ENCODE results near the gene ABR. TPM values are rescaled to one million over a fixed set of nuclear protein-coding genes. Genes with fewer than 3 reads are reported as not detected.
"Not testable (repeated sequence)": the region's sequence is repeated elsewhere in the genome, so short reads cannot be mapped to it uniquely, and the experiment has no call there.

Gene ABR
- total RNA-seq, 1 experiment from 2014 or later = 85.2 TPM

DNA sequence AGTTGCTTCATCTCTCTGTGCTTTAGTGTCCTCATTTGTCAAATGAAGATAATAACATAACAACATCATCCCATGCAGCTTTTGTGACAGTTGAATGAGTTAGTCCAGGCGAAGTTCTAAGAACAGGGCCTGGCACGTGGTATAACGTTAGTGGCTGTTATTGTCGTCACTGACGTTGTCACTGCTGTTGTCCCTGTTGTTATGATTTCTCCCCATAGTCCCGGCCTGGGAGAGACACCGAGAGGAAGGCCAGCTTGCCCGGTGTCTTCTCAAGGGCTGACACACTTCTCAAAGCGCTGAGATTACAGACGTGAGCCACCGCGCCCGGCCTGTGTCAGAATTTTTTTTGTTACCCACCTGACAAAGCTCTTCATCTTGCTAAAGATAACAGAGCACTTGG is 29.9 kb downstream of the ABR start:
- no peak for DNase-seq (ENCODE audit: low spot score)

DNA sequence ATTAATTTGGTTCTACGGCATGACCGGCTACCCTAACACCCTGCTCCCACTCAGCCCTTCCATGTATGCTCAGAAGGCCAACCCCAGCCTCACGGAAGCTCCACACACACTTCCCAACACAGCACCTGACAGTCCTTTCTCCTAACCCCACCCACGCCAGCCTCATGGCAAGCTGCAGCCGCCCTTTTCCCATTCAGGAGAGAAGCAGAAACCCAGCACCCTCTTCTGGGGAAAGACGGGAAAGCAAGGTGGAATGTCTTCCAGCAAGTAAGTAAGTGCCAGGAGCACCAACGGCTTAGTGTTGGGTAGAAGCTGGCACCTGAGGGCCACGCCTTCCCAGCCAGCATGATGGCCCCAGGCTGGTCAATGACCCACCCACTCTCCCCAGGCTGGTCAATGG is 32.1 kb downstream of the ABR start:
- DNase-seq (ENCODE audit: low spot score) = peak; percentile 74

DNA sequence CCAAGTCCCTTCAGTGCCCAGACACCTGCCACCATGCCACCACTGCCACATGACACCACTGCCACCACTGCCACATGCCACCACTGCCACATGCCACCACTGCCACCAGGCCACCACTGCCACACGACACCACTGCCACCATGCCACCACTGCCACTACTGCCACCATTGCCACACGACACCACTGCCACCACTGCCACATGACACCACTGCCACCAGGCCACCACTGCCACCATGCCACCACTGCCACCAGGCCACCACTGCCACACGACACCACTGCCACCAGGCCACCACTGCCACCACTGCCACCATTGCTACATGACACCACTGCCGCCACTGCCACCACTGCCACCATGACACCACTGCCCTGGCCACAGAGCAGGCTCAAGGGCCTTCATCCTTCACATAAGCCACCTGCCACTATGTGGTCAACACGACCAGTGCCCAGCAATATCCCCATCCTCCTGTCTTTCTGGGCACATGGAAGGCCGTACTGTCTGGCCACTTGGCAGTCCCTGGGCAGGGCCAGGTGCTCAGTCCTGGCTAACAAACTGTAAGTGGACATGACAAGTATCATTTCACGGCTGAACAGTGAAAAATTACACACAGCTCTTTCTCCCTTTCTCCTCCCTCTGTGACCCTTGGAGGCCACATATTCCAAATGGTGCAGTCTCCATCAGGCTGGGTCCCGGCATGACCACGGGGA is 33.1 kb downstream of the ABR start:
- DNase-seq (ENCODE audit: low spot score) = no peak

DNA sequence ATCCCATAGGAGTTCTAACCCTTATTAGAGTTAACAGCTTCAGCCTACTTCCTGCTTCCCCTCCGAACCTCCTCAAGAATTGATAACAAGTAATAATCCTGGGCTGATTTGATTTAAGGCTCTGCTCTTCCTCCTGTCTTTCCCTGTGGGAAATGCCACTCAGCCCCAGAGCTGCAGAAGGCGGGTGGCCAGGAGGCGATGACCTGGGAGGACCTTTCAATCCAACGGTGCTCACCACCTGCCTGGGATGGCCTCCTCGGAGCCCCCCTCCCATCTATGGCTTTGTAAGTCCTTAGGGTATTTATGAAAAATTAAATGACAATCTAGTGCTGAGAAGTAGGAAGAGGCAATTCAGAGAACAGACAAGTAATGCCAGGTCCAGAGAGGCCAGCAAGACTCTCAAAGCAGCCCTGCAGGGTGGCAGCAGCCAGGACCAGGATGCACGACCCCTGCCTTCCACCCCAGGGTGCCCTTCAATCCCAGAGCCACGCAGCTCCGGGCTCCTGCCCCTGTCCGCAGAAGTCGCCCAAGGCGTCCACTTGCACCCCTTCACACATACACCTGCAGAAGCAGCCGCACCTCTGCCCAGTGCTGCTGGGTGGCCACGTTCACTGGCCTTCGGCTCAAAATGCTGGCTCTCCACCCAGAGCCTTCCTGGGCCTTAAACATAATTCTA is 34.3 kb downstream of the ABR start:
- no peak for DNase-seq (ENCODE audit: low spot score)

DNA sequence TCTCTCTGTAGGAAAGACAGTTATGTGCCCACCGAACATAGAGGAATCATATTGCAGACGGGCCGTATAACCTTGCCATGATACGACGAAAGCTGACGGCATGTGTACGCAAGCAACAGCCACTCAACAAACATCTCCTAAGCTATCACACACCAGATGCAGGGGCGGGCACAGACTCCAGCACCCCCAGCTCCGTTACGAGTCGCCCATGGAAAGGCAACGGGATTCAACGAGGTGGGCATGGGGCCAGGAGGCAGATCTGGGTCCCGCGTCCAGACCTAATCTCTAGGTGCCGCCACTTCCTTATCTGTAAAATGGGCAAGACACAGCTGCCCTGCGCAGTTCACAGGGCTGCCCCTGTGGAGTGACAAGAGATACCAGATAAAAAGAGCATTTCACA is 35.6 kb downstream of the ABR start:
- no peak for DNase-seq (ENCODE audit: low spot score)

DNA sequence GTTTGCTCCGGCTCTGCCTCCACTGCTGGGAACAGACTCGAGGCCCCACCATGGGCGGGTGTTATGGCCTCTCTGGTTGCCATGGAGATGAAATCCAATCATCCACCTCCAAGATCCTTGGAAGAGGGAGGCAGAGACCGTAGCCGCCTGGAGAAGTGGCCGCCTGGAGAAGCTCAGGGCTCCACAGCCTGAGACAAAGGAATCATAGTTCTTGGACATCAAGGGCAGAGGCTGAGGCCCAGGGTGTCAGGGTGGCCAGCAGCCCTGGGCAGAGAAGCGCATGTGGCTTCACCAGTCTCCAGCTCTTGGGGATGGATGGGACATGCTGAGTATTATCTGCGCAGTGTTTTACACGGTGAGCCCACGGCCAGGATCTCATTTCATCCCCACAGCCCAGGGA is 36.2 kb downstream of the ABR start:
- no peak for DNase-seq (ENCODE audit: low spot score)

DNA sequence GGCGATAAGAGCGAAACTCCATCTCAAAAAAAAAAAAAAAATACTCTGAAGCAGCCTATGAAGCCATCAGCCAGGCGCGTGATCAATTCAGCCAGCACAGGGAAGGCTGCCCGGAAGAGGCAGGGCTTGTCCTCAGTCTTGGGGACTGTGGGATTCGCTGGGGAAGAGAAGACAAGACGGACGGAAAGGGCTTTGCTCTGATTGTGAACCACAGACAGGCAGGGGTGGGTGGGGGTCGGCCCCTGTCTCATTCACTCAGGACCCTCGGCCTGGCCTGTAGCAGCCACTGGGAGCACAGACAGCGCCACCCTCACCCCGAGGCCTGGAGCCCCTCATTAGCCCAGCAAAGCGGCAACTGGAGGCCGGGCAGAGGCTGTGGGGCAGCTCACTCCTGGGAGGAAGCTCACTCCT is 37.2 kb downstream of the ABR start:
- DNase-seq (ENCODE audit: low spot score) = no peak

DNA sequence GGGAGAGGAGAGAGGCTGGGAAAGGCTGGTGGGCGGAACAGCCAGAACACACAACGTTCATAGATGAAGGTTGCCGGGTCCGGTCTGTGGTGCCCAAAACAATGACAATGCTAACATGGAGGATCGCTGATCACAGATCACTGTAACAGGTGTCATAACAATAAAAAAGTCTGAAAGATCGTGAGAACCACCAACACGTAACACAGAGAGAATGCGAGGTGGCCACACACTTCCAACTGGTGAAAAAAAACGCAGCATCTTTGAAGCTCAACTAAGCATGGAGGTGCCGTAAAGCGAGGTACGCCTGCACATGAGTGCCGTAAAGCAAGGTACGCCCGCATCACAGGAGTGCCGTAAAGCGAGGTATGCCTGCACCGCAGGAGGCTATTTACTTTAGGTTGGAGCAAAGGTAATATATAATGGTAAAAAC is 42.3 kb downstream of the ABR start:
- DNase-seq (ENCODE audit: low spot score) = peak; percentile 76

DNA sequence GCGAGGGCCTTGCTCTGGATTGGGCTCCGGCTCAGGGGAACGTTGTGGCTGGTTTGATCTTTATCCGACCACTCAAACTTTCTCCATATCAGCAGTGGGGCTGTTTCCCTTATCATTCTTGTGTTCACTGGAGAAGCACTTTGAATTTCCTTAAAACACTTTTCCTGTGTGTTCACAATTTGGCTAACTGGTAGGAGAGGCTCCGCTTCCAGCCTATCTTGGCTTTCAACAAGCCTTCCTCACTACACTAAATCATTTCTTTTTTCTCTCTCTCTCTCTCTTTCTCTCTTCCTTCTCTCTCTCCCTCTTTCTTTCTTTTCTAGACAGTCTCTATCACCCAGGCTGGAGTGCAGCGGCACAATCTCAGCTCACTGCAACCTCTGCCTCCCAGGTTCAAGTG is 43.0 kb downstream of the ABR start:
- no peak for DNase-seq (ENCODE audit: low spot score)

DNA sequence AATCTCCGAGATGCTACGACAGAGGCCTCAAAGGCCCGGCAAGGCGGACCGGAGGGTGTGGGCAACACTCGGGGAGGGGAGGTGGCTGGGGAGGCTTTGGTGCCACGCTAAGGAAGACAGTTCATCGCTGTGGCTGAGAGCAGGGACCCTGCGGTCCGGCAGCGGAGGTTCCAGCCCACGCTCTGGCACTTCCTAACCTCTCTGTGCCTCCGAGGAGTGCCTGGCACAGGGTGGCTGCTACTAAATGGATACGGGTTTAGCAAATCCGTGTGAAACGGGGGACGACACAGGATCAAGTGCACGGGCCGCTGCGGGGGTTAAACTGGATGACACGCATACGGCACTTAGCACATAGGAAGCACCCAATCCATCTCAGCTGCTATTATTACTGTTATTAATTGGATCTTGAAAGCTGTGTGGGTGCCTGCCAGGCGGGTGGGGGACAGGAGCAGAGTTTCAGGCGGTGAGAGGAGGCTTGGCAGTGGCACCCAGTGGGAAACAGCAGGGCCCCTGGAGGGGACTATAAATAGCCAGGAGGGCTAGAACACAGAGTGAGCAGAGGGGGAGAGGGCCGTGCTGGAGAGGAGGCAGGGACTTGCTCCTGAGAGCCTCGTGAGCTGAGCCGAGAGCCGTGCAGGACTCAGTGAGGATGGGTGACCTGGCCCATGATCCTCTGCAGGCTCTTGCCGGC is 45.0 kb downstream of the ABR start:
- DNase-seq (ENCODE audit: low spot score) = no peak

DNA sequence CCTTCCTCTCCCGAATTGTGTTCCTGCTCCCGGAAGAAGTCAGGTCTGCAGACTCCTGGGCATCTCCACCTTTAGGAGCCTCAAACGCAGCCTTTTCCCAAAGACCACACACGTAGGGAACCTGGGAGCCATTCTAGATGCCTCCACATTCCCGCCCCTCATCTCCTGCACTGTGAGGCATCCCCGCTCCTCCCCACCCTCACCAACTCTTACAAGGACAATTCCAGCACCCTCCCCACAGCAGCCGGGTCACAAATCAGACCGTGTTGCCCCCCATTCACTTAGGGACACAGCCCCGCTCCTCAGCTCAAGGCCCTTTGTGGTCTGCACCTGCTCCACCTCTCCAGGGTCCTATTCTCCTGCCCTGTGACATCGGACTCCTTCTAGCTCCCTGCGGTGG is 49.6 kb downstream of the ABR start:
- no peak for DNase-seq (ENCODE audit: low spot score)

DNA sequence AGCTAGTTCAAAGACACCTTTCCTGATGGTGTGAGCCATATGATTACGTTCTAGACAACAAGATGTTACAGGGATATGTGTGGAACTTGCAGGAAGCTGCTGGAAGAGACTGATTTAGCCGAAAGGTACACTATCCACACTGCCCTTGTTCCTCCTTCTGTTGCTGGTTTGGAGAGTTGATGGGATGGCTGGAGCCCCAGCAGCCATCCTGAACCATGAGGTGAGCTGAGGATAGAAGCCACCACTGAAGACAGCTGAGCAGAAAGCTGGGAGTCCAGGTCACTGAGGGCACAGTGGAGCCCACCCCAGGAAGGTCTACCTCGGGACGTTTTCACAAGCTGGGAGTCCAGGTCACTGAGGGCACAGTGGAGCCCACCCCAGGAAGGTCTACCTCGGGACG is 51.3 kb downstream of the ABR start:
- DNase-seq (ENCODE audit: low spot score) = not testable (repeated sequence)

DNA sequence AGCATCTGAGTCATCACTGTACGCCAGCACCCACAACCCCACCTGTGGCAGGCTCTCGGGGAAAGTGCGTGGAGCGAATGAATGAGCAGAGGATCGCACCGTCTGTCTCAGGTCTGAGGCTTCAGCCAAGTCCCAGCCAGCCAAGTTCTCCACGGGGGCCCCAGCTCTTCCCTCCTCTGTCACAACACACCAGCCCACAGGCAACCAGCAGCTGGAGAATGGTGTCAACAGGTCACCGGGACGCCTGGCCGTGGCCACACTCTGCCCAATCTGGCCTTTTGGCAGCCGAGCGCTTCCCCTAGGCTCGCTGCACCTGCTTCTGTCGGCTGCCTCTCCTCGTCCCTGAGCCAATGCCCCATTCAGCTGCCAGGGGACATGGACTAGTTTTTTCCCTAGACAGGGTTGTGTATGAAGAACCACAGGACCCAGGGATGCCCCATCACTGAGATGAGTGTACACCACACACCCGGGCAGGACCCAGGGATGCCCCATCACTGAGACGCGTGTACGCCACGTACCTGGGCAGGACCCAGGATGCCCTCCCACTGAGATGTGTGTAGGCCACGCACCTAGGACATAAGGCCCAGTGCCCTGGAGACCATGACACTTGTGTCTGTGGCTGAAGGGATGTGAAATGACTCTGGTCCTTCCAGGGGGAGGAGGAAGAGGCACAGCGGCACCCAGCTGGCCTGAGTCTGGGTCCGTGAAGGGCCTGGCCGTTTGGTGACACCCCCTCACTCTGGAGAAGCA is 52.8 kb downstream of the ABR start:
- DNase-seq (ENCODE audit: low spot score) = no peak

DNA sequence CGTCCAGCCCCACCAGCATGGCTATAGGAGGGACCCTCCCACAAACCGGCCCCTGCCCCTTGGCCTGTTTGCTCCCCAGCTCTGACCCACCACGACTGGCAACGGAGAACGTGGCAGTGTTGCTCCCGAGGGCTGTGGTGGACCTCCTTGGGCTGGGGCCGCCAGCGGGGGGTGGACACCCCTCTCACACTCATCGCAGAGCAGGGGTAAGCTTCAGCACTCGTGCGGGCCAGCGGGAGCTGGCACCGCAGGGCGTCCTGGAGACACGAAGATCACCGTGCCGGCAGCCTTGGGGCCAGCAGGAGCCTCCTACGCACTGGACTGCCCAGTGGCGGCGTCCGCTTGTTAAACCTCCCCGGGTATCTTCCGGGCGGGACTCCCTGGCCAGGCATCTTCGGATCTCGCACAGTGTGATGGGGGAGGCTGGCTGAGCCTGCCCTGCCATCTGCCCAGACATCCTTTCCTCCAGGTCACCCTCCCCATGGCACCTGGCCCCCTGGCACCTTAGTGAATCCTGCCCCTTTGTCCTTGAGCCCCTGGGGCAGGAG is 53.5 kb downstream of the ABR start:
- no peak for DNase-seq (ENCODE audit: low spot score)

DNA sequence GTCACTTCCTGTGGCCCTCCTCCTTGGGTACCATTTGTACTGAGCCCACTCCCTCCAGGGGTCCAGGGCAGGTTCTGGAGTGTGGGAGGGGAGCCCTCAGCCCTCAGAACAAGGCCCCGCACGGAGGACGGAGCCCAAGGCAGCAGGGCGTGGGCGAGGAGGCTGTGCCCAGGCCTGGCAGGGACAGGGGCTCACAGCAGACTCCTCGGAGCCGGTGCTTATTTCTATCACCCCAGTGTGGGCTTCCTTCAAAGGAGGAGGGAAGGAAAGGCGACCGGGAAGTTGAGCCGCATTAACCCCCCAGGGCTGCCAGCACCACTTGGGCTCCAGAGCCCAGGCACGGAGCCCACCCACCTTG is 54.0 kb downstream of the ABR start:
- DNase-seq (ENCODE audit: low spot score) = no peak

DNA sequence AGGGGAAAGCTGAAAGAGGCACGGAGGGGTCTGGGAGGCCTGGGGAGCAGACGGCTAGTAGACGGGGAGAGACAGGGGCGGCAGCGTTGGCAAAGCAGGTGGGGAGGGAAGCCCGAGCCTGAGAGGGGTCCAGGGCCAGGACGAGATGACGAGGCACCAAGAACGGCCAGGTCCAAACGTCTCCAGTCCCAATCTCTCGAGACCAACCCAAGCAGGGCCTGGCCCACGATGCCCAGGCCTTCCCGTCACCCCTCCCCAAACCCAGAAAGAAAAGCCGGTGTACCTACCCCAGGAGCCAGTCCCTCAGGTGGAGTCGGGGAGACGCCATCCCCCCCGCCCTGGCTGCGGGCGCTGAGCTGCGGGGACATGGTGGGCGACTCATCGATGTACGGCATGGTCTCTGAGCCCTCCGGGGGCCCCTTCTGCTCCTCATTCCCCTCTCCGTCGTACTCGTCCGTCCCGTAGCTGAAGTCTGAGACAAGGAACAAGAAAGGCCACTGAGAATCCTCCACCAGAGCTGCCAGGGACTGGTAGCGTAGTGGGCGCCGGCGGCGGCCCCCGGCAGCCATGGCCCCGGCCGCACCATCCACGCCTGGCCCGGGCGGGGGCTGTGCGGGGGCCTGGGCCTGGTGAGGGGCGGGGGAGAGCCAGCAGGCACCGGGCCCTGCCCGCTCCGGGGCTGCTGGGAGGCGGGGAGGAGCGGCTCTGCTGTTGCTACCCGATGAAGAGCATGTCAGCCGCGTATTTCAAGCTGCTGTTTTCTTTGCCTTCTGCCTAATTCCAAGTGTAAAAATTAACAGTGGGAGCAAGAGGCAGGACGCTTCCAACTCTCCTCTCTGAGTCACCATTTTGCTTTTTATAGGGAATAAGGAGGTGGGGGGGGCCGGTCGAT is 54.6 kb downstream of the ABR start:
- DNase-seq (ENCODE audit: low spot score) = no peak

DNA sequence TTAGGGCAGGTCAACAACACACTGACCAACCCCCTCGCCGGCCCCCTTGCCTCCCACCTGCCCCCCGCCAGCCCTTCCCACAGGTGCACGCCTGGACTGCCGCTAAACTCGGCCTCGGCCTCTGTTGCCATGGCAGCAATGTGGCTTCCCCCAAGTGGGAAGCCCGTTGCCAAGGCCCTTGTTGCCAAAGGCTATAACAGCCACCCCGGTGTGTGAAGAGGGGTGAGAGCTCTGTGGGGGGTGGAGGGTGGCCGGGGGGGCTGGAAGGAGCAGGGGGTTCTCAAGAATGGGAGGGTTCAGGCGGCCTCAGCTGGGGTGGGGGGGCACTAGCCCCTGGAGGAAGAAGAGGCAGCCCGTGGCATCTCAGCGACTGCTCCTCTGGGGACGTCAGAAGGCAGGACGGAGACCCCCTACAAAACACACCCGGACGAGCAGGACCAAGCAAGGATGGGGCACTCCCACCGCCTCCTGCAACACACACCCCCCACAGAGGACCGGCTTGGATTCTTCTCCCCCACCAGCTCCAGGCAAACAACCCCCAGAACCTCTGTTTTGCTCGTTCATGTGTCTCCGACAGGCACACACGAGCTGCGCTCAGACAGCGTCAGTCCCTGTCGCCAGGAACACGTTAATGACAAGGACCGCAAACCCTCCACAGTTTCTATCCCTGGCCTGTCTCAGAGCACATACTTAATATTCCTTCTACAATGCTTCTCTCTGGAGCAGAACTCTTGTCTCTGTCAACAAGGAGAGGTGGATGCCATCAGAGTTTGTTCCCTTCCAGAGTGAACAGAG is 55.7 kb downstream of the ABR start:
- no peak for DNase-seq (ENCODE audit: low spot score)

DNA sequence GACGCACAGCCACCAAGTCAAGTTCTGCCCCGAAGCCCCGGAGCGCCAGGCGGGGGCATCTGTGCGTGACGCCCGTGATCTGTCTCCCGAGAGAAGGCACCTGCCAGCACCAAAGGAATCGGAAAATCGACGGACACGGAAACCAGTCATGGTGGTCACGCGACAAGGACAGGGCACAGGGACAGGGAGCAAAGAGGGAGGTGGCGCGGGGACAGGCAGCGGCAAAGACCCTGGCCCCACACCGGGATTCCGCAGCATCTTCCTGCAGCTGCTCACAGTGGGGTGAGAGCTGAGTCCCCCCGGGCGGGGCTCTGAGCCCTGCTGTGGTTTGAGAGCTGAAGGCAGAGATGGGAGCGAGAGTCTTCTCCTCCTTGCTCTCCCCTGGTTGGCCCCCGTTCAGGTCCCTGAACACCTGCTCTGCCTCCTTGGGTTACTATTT is 56.4 kb downstream of the ABR start:
- no peak for DNase-seq (ENCODE audit: low spot score)

DNA sequence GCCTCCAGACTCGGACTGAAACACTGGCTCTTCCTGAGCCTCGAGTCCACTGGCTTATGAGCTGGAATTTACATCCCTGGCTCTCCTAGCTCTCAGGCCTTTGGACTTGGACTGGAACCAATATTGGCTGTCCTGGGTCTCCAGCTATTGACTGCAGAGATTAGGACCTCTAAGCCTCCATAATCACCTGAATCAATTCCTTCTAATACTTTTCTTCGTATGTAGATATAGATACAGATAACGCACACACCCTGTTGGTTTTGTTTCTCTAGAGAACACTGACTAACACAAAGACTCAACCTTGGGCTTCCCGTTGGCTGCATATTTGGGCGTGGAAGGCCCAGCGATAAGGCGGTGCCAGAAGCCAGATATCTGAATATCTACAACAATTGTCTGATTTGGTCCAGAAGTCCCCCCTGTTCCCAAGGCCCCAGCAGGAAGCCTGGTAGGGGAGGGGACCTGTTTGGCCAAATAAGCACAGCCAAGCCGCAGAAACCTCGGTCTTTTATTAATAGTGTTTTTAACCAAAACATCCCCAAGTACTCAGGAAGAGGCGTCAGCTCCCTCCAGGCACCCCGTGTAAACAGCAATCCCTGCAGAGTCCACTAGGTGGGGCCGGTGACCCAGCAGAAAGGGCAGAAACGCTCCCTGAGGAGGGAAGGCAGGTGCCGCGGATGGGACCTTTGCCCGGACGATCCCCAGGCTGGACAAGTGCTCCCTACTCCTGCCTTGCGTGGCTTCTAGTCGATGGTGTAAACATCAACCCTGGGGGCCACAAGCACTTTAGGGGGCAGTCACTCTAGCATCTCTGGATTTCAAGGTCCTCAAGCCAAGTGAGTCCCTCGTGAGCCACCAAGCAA is 57.0 kb downstream of the ABR start:
- peak; percentile 77 for DNase-seq (ENCODE audit: low spot score)
